Measurements from ENCODE around the gene RNF144B. TPM values are rescaled to one million over a fixed set of nuclear protein-coding genes. Genes with fewer than 3 reads are reported as not detected.
"Not testable (repeated sequence)": the region's sequence is repeated elsewhere in the genome, so short reads cannot be mapped to it uniquely, and the experiment has no call there.

RNF144B gene
- polyA plus RNA-seq, 3 donors: 15.9 to 25.2 (median 16.5) TPM

DNA sequence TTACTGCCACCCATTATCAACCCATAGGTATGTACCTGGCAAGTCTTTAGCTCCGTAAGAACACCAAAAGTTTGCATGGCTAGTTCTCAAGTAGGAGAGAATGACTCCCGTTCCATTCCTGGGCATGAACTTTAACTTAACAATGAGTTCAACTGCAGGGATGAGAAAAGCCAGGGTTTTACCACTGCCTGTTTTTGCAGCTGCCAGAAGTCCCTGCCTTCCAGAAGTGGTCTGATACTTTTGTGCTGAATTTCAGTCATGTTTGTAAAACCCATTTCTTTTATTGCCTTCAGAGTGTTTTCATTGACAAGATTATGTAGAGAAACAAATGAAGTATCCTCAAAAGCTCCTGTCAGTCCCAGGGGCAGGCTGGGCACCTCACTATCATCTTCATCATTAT lies 22.6 kb upstream of the RNF144B start:
- not testable (repeated sequence) for DNase-seq

DNA sequence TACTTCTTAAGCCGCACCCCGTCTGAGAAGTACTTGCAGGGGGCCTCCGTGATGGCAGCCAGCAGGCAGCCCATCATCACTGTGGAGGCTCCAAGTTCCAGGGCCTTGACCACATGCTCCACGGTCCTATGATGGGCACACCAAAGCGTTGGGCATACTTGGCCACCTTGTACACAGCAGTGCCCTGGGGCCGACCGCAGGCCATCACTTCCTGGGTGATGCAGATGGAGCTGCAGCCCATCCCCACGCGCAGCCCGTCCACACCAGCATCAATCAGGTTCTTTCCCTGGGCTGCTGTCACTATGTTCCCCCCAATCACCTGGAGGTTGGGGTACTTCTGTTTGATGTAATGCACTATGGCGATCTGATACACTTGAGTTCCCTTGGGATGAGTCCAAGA lies 19.8 kb upstream of the RNF144B start:
- DNase-seq: no peak

DNA sequence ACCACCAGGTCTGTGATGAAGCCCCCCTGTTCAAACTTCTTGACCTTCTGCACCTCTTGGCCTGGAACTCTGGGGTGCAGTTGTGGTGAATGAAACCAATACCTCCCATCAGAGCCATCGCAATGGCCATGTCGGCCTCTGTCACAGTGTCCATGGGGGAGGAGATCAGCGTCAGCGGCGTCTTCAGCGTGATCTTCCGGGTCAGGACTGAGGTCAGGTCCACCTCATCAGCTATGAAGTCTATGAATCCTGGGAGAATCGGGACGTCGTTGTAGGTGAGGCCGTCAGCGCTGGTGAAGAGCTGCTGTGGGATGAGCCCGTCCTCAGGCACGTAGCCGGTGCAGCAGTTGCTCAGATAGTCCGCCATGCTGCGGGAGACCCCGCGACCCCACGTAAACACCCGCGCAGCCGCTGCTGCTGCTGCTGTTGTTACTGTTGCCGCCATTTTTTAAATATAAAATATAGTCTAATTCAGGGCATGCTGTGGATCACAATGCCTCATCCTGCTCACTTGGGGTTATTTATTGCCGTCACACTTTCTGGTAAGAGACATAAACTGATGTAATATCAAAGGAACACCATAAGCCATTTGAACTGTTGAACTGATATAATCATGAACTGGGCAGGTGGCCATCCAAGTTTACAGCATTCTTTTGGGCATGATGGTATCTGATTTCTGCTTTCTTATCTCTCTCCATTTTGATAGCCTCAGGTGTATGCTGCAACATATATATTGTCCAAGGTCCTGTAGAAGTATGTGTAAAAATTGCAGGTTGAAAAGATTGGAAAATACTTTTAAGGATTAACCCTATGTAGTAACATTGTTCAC lies 18.7 kb upstream of the RNF144B start:
- no peak for DNase-seq

DNA sequence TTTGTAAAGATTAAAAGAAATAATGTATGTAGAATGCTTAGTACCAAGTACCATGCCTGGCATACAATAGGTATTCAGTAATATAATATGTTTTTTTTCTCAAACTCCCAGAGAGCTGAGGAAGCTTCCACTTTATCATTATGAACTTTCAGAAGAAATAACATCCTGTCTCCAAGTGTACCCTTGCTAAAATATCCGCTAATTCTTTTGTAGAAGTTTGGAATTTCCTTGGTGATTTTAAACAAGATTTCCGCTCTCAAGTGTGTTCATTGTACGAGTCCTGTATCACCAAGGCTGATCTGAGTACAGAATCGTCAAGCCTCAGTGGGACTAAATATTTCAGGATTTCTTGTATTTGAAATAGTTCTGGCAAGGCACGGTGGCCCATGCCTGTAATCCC lies 16.1 kb upstream of the RNF144B start:
- no peak for DNase-seq

DNA sequence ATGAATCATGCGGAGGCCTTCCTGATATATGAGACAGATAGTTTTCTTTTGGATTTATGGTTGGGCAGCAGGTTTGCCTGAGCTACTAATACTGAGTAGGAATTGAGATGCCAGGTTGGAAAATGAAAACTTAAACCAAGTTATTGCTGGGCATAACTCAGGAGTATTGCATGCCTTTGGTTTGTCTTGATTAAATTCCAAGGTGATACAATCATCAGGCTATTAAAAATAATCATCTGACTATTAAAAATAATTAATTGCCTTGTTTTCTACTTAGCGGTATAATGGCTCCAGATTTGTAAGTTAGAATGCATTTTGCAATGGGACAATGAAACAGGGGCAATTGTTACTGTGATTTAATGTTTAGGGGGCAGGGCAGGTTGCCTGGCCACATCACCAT lies 15.5 kb upstream of the RNF144B start:
- DNase-seq: no peak

DNA sequence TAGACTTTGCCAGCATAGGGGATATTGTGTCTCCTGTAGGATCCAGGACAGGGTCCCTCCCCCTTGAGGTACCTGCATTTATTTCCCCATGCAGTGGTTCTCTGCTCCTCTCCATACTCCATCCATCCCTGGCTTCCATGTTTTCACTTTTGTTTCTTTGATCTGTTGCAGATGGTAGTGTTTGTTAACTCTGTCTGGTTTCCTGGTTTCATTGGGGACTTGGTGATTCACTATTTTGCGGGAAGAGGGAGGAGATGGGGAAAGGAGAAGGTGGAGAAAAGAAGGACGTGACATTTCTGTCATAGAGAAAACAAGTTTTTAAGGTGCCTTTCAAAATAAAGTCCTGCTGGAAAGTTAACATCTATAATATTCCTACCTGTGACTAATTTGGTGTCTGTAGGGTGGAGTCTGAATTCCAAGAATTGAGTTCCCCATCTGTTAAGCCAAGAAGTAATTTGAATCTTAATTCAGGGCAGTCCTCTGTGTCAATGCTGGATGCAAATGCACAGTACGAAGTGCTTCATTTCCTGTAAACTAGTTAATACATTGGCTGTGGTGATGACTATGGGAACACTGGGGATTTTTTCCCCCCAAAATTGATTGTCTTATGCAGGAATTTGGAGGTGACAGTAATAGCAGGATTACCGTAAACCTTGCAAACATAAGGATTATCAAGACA lies 6.9 kb upstream of the RNF144B start:
- DNase-seq: no peak

DNA sequence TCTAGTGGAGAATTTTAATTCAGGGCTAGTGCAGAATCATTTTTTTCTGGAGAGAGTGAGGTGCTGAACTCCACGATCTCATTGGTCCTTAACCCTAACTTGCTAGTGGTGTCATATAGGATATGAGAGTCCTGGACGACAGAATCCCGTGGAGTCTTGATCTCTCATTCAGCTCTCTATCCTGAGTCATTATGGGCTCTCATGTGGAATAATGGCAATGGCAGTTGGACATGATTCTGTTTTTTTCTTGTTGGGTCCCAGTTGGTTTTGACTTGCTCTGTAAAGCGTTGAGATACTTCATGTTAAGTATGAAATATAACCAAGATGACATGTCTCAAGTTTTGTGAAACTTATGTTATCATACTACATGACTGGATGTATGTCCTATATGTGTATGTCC lies 6.3 kb upstream of the RNF144B start:
- no peak for DNase-seq

DNA sequence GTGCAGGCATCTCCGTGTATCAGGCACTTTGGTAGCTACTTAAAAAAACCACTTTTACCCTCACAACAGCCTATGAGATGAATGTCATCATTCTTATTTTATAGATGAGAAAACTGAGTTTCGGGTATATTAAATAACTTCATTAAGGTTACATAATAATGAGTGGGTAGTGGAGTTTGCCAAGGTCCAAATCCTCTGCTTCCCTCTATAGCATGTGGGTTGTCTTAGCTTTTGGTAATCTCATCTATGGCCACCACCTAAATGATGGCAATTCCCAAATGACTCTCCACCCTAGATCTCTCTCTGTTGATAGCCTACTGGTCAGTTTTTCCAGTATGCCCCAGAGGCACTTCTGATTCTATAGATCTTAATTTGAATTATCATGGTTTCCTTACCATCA lies 3.7 kb upstream of the RNF144B start:
- no peak for DNase-seq

DNA sequence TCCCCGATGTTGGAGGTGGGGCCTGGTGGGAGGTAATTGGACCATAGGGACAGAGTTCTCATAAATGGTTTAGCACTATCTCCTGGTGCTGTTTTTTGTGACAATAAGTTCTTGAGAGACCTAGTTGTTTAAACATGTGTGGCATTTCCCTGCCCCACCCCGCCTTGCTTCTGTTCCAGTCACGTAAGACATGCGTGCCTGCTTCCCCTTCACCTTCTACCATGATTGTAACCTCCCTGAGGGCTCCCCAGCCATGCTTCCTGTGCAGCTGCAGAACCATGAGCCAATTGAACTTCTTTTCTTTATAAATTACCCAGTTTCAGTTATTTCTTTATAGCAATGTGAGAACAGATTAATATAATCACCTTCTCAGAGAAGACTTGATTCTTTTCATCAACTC lies 2.5 kb upstream of the RNF144B start:
- no peak for DNase-seq

DNA sequence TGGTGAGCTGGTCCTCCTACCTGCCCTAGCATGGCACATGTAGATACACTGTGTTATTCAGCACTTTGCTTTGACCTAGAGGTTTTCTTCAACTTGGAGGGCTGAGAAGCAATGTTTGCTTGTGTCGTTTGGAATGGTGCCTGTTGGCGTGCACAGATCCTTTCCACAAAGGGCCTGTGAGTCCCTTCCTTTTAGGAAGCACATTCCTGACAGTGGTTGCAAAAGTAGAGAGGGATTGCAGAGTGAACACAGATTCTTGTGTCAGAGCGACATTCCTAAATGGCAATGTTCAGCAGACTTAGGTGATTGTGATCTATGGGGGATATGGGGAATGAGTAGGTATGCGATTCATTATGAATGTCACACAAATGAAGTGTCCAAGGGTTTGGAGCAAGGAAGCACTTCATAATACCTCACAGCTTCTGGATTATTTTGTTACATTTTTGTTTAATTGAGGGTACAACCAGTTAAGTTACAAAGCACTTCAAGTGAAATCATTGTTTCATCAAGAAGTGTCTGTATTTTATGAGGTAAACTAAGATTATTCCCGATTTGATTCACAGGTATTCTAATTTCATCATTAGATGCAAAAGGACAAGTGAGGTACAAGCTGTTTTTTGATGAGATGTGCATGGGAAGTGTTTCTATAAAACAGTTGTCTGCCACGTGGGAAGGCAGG lies 713 bp upstream of the RNF144B start:
- DNase-seq: no peak

DNA sequence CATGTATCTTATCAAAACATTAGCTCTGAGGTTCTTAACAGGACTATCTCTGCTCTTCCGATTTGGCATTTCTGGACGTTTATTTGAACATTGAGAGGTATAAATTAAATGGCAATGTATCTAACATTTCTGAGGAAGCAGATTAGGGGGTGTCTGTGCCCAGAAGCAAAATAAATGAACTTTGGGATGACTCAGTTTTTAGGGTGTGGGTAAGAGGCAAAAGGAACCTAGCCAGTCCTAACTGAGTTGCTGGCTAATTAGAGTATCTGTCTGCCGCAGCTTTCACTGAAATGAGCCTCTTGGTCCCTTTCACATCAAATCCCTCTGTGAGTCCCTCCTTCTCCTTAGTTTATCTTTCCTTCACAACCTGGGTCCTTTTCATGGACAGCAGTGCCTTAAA lies 1.1 kb downstream of the RNF144B start:
- no peak for DNase-seq

DNA sequence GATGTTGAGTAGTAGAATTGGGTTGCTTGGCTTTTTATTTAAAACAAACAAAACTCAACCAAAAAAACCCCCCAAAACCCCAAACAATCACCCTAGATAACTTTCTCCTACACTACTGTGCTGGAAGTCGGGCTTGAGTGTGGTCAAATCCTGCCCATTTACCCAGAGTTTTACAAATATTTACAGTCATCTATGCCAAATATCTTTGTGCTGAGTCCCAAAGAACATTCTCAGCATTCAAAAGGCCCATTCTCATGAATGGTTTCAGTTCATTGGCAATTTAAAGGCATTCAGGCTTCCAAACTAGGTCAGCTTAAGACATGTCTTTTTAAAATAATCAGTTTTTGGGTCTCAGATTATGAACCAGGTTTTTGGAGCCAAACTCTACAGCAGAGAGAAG lies 1.8 kb downstream of the RNF144B start:
- no peak for DNase-seq

DNA sequence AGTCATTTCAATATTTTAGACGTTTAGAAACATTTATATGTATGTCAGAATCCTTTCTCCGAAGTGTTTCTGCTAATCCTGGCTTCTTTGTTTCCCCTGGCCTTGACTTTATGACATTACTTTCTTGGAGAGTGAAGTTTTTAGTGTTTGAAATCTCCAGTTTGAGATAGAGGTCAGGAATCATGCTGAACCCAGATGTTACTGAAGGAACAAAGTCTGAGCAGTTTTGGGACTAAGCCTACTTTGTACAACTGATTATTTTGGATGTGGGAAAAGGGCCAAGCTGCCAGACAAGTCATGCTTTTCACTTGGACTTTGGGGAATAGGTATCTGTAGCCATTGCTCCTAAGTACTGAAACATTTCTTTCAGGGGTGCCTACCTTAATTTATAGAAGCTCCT lies 2.3 kb downstream of the RNF144B start:
- DNase-seq: no peak

DNA sequence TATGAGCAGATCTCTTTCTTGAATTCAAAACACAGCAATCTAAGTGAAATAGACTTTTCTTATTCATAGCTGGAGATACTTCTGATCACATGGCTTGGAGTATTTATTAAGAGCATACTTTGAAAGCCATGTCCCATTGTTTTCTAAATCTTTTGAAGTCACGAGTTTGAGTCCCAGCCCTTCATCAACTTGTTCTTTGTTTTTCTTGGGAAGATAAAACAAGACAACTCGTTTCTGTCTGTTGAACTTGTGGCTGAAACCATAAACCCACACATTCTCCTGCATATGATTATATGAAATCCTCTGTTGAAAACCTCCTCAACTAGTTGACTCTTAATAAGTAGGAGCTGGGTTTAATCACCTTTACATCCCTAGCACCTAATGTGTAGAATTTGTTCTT lies 3.3 kb downstream of the RNF144B start:
- DNase-seq: no peak

DNA sequence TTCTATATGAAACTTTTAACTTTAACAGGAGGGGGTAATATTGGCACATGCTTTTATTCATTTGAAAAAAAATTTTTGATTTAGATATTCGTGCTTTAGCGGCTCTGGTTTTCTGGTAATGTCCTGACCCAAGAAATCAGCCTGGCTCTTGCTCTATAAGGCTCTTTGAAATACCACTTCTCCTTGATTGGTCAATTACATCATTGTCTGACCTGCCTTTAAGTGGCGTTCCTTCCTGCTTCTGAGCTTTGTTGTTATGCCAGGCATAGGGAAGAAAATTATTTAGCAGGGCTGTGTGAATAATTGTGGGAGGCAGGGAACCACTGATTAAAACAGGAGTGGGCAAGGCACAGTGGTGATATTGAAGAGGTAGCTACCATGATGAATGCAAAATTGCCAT lies 3.9 kb downstream of the RNF144B start:
- DNase-seq: no peak

DNA sequence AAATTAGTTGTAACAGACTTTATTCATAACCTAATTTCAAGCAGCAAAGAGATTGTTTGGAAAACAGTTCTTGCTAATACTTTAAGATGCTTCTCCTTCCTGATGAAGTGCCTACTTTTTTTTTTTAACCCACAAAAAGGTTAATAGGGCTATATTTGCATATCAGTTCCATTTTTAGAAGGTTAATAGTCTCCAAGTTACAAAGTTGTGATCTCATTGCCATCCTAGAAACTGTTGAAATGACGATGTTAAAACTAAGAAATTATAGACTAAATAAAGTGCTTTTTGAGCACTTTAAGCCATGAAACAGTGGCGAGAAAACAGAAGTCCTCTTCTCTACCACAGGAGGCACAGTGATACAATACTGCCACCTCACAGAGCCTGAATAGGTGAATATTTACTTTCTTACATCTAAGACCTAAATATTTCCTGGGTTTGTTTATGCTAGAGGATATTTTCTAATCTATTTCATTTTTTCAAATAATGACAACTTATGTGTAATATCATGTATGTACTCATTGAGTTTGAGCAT lies 5.3 kb downstream of the RNF144B start:
- DNase-seq: no peak

DNA sequence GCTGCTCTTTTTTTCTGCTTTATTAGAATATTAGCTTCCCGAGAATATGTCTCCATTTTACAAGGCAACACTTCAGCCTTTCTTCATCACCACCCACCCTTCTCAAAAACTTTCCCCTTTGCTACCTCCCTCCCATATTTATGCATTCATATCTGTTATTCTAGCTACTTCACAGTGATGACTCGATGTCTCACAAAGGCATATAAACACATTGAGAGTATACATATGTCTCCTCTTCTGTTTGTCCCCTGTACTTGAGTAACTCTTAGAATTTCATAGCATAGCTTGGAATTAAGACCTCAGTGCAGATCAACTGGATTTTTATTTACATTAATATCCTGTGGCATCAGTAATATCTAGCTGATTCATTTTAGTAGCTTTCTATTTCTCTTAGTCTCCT lies 6.5 kb downstream of the RNF144B start:
- no peak for DNase-seq

DNA sequence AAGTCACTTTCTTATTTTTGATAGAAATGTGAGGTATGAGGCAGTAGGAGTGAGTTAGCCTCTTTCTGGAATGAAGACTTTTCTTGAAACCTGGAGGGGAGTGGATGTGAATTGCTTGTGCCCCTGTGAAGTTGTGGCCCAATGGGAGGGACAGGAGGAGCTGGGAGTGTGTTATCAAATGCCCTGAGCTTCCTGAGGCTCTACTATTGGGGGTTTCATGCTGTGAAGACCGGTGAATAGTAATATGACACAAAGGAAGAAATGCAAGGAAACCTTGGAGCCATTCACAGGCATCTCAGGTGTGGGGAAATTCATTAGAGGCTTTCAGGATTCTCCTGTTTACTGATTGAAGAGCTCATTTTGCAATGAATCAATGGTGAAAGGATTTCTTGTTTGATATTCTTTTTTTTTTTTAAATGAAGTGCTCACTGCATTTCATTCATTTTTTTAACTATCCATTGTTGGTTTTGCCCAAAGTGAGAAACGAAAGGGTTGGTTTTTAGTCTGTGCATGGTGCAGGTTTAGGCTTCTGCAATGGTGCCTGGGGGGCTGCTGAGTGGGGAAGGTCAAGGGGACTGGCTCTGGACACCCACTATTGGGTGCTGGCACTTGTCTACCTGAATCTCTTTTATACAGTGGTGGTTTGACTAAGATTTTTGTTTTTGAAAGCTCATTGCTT lies 8.2 kb downstream of the RNF144B start:
- DNase-seq: no peak

DNA sequence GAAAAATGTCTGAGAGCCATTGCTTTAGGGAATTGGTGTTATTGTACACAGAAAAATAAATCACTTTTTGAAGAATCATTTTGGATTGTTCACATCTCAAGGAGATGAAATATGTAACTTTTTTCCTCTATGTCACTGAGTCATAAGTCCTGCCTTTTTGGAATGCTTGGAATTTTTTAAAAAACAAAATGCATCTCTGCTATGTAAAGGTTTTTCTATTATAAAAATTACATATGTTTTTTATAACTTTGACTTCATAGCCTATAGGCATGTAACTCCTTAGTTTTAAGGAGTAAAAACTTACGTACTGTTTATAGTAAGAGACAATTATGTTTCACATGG lies 8.7 kb downstream of the RNF144B start:
- DNase-seq: no peak

DNA sequence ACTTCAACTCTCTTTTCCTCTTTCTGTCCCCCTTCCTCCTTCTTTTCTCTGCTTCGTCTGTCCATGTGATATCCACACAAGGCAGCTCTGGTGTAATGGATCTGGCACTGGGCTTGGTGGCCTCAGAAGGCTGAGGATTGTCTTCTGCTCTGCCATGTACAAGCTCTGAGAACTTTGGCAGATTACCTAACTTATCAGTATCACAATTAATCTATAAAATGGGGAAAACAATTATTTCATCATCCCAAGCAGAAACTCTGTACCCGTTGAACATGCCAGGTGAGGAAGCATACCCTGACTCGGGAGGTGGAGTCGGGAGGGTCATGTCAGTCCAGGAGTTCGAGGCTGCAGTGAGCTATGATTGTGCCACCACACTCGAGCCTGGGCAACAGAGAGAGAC lies 10.6 kb downstream of the RNF144B start:
- no peak for DNase-seq

DNA sequence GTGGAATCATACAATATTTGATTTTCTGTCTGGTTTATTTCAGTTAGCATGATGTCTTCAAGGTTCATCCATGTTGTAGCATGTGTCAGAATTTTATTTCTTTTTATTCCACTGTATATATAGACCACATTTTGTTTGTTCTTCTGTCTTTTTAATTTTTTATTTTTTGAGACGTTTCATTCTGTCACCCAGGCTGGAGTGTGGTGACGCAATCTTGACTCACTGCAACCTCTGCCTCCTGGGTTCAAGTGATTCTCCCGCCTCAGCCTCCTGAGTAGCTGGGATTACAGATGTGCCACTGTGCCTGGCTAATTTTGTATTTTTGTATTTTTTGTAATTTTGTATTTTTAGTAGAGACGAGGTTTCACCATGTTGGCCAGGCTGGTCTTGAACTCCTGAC lies 11.1 kb downstream of the RNF144B start:
- not testable (repeated sequence) for DNase-seq

DNA sequence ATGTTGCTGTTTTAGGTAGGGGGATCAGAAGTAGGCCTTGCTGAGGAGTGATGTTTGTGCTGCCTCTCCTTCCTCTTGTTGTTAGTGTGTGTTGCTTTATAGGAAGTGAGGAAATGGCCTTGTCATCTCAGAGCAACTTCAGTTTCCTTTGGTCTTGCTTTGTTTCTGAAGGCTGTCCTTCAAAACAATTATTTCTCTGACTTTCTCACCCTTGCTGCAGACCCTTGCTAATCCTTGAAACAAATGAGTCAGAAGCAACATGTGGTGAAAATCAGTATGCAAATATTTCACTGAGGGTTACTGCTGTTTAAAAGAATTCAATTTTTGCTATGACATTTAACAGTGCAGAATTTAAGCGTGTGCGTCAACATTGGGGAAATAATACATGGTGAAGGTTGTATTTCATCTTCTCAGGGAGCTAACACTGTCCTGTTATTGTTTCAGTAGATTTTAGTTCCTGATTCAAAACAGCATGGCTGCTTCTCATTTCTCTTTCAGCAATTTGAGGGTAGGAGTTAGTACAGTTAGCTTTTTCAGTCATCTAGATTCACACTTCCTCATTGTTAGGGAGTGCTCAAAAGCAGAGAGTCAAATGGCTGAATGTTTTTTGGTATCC lies 13.8 kb downstream of the RNF144B start:
- DNase-seq: no peak

Measured in renal pelvis (tissue), 4 donors.